NCI-H2107 (cell line): Measurements from ENCODE around the gene TRMT10A.

Experiments
- DNase-seq: peaks from one replicate; lab custom pipeline; 2025; lab: John Stamatoyannopoulos, UW

The TRMT10A gene

GRCh38 chr4:99563310-99564186, at the start of gene TRMT10A:
TSS of gene TRMT10A (minus strand) at chr4:99564039. CDS start at chr4:99559338, 4,701 bp downstream.
- DNase-seq, result peak; percentile 84

- DNase-seq, result no peak
These were observed 48.9 kb upstream of the TRMT10A start for GRCh38 chr4:99612704-99613103.

GRCh38 chr4:99612281-99612680, 48.4 kb upstream of the TRMT10A start:
- no peak for DNase-seq

GRCh38 chr4:99610605-99611175, 46.9 kb upstream of the TRMT10A start:
- no peak for DNase-seq

GRCh38 chr4:99608417-99608816, 44.6 kb upstream of the TRMT10A start:
- no peak for DNase-seq

GRCh38 chr4:99606716-99607115, 42.9 kb upstream of the TRMT10A start:
- no peak for DNase-seq

- DNase-seq, result no peak
These were observed 31.0 kb upstream of the TRMT10A start for GRCh38 chr4:99594818-99595217.

- no peak for DNase-seq
These were observed 30.2 kb upstream of the TRMT10A start for GRCh38 chr4:99593781-99594641.

GRCh38 chr4:99591757-99592156, 27.9 kb upstream of the TRMT10A start:
- DNase-seq, result no peak

- DNase-seq, result no peak
These were observed 24.0 kb upstream of the TRMT10A start for GRCh38 chr4:99587803-99588202.

GRCh38 chr4:99587309-99587708, 23.5 kb upstream of the TRMT10A start:
- DNase-seq, result no peak

- DNase-seq, result no peak
These were observed 23.0 kb upstream of the TRMT10A start for GRCh38 chr4:99586797-99587196.

- DNase-seq, result peak; percentile 31
These were observed 22.5 kb upstream of the TRMT10A start for GRCh38 chr4:99586322-99586721.

GRCh38 chr4:99585516-99585915, 21.7 kb upstream of the TRMT10A start:
- DNase-seq, result no peak

GRCh38 chr4:99578714-99579113, 14.9 kb upstream of the TRMT10A start:
- DNase-seq, result no peak

- DNase-seq, result no peak
These were observed 10.9 kb upstream of the TRMT10A start, which contains the start of gene MTTP for GRCh38 chr4:99574530-99575324. TSS of gene MTTP (plus strand) at chr4:99574824. CDS start at chr4:99574910, 86 bp downstream.

- no peak for DNase-seq
These were observed 10.0 kb upstream of the TRMT10A start for GRCh38 chr4:99573735-99574368.

GRCh38 chr4:99572527-99573240, 8.8 kb upstream of the TRMT10A start:
- no peak for DNase-seq

GRCh38 chr4:99571883-99572282, 8.0 kb upstream of the TRMT10A start:
- no peak for DNase-seq

- DNase-seq, result no peak
These were observed 1.1 kb upstream of the TRMT10A start for GRCh38 chr4:99564921-99565320.
